H1 (cell line): ENCODE measurements around the gene SMIM35. TPM values are rescaled to one million over a fixed set of nuclear protein-coding genes. Genes with fewer than 3 reads are reported as not detected.

Experiments
- CTCF ChIA-PET: fragments of 300-600 bp; sonication (Branson Sonifier 250); formaldehyde crosslinking; loops from one replicate; lab custom pipeline; 2021; ENCODE audit not compliant: partially characterized antibody; lab: Charles Lee
- POLR2A ChIA-PET: fragments of 300-600 bp; sonication (Branson Sonifier 250); formaldehyde crosslinking; loops from one replicate; lab custom pipeline; 2021; ENCODE audit warnings: inconsistent platforms; ENCODE audit not compliant: partially characterized antibody; lab: Charles Lee
- DNase-seq, 2 experiments: peaks; one replicate each; pipeline versions ENCODE4 v3.0.0 to v3.0.0-alpha.2; 2010 to 2022; ENCODE audit warnings: low spot score in 2 of 2, low read depth in 1 of 2, mixed read lengths in 1 of 2
- FAIRE-seq: peaks from 2 replicates; lab custom pipeline; 2011; peaks lifted over from hg19 to GRCh38; lab: Jason Lieb, UNC
- H2AFZ ChIP-seq: 2 replicates; pipeline ENCODE4 v1.8.1; 2012; ENCODE audit warnings: low read length, inconsistent platforms
- H2AK5ac ChIP-seq: 2 replicates; pipeline ENCODE4 v1.6.1; 2013; ENCODE audit warnings: low read depth, low read length
- H2BK120ac ChIP-seq: replicated peaks from 2 replicates; pipeline ENCODE3; 2013; ENCODE audit warnings: low read depth, low read length, inconsistent platforms
- H2BK12ac ChIP-seq: 2 replicates; pipeline ENCODE4 v1.6.1; 2013; ENCODE audit warnings: low read depth, low read length
- H2BK15ac ChIP-seq: 2 replicates; pipeline ENCODE4 v1.6.1; 2013; ENCODE audit warnings: low read length
- H2BK20ac ChIP-seq: 2 replicates; pipeline ENCODE4 v1.6.1; 2013; ENCODE audit warnings: low read length
- H2BK5ac ChIP-seq: 2 replicates; pipeline ENCODE4 v1.6.1; 2013; ENCODE audit warnings: low read depth, low read length
- H3K14ac ChIP-seq: 2 replicates; pipeline ENCODE4 v1.6.1; 2013; ENCODE audit warnings: inconsistent platforms; ENCODE audit not compliant: insufficient read length
- H3K18ac ChIP-seq: 2 replicates; pipeline ENCODE4 v1.6.1; 2013; ENCODE audit warnings: low read length; ENCODE audit errors: extremely low read depth
- H3K23ac ChIP-seq: 2 replicates; pipeline ENCODE4 v1.6.1; 2013; ENCODE audit warnings: inconsistent platforms; ENCODE audit not compliant: insufficient read length
- H3K23me2 ChIP-seq: 2 replicates; pipeline ENCODE4 v1.6.1; 2013; ENCODE audit warnings: low read depth, low read length
- H3K27ac ChIP-seq: 2 replicates; pipeline ENCODE4 v1.6.1; 2011; ENCODE audit warnings: low read depth, low read length, inconsistent platforms
- H3K27me3 ChIP-seq, 4 experiments: replicated peaks in 1 of 4; 1 replicate in 1 of 4; 2 replicates in 3 of 4; pipeline versions ENCODE4 v1.6.1 to v1.8.1; 2011 to 2013; ENCODE audit warnings: low read length in 3 of 4, mild to moderate bottlenecking in 3 of 4, inconsistent platforms in 2 of 4, mixed read lengths in 2 of 4, moderate library complexity in 1 of 4; ENCODE audit not compliant: control insufficient read depth in 3 of 4, insufficient read depth in 3 of 4; ENCODE audit errors: extremely low read depth in 1 of 4
- H3K36me3 ChIP-seq, 4 experiments: 2 replicates each; pipeline versions ENCODE4 v1.6.1 to v1.8.1; 2011 to 2013; ENCODE audit warnings: mild to moderate bottlenecking in 4 of 4, low read length in 3 of 4, moderate library complexity in 2 of 4, control low read depth in 1 of 4, inconsistent platforms in 1 of 4; ENCODE audit not compliant: insufficient read depth in 4 of 4, control insufficient read depth in 2 of 4
- H3K4ac ChIP-seq: replicated peaks from 2 replicates; pipeline ENCODE3; 2013; ENCODE audit warnings: low read length, low read depth, mixed read lengths, inconsistent platforms; ENCODE audit not compliant: insufficient read length
- H3K4me1 ChIP-seq, 4 experiments: replicated peaks in 1 of 4; 1 replicate in 1 of 4; 2 replicates in 3 of 4; pipeline versions ENCODE4 v1.6.1 to v1.8.1; 2011 to 2013; ENCODE audit warnings: low read length in 3 of 4, inconsistent platforms in 2 of 4, mixed read lengths in 1 of 4; ENCODE audit not compliant: insufficient read depth in 4 of 4, control insufficient read depth in 3 of 4
- H3K4me2 ChIP-seq, 2 experiments: 2 replicates each; pipeline versions ENCODE4 v1.6.1 to v1.8.1; 2011 to 2013; ENCODE audit warnings: low read depth in 2 of 2, low read length in 2 of 2, control low read depth in 1 of 2, inconsistent platforms in 1 of 2, mild to moderate bottlenecking in 1 of 2; ENCODE audit not compliant: insufficient read depth in 1 of 2
- H3K4me3 ChIP-seq, 4 experiments: fragments of 200-600, 300-600 bp in 1 of 4; sonication (generic), shearing (Covaris generic), sonication (Bioruptor Twin) in 1 of 4; 2 replicates each; pipeline versions ENCODE4 v1.5.1 to v1.8.1; 2011 to 2016; ENCODE audit warnings: low read length in 4 of 4, low read depth in 3 of 4, control low read depth in 2 of 4, inconsistent platforms in 2 of 4, mild to moderate bottlenecking in 2 of 4, mixed read lengths in 1 of 4, moderate library complexity in 1 of 4; ENCODE audit not compliant: insufficient read depth in 2 of 4; ENCODE audit errors: extremely low read depth in 1 of 4
- H3K56ac ChIP-seq: replicated peaks from 2 replicates; pipeline ENCODE3; 2013; ENCODE audit warnings: low read depth, mild to moderate bottlenecking, mixed read lengths, low read length, inconsistent platforms; ENCODE audit not compliant: insufficient read length
- H3K79me1 ChIP-seq: 2 replicates; pipeline ENCODE4 v1.6.1; 2013; ENCODE audit warnings: low read depth, low read length, control low read depth
- H3K79me2 ChIP-seq, 2 experiments: 2 replicates each; pipeline versions ENCODE4 v1.6.1 to v1.8.1; 2012 to 2013; ENCODE audit warnings: low read length in 2 of 2, mild to moderate bottlenecking in 2 of 2, inconsistent platforms in 1 of 2; ENCODE audit not compliant: insufficient read depth in 2 of 2, control insufficient read depth in 1 of 2
- H3K9ac ChIP-seq, 4 experiments: replicated peaks in 1 of 4; 1 replicate in 1 of 4; 2 replicates in 3 of 4; pipeline versions ENCODE4 v1.6.1 to v1.8.1; 2011 to 2013; ENCODE audit warnings: low read depth in 3 of 4, low read length in 3 of 4, control low read depth in 2 of 4, mild to moderate bottlenecking in 2 of 4, moderate library complexity in 2 of 4, inconsistent platforms in 1 of 4; ENCODE audit errors: extremely low read depth in 1 of 4
- H3K9me3 ChIP-seq, 2 experiments: 2 replicates each; pipeline versions ENCODE4 v1.6.1 to v1.8.1; 2012 to 2013; ENCODE audit warnings: mild to moderate bottlenecking in 2 of 2, moderate library complexity in 2 of 2, control low read depth in 1 of 2, inconsistent platforms in 1 of 2, low read depth in 1 of 2, low read length in 1 of 2, mixed read lengths in 1 of 2; ENCODE audit not compliant: insufficient read depth in 2 of 2
- H4K20me1 ChIP-seq, 2 experiments: replicated peaks in 1 of 2; 2 replicates each; pipeline versions ENCODE3 to v1.8.1; 2011 to 2013; ENCODE audit warnings: inconsistent platforms in 2 of 2, low read length in 2 of 2, mild to moderate bottlenecking in 1 of 2; ENCODE audit not compliant: insufficient read depth in 2 of 2, control insufficient read depth in 1 of 2
- H4K5ac ChIP-seq: 2 replicates; pipeline ENCODE4 v1.6.1; 2013; ENCODE audit warnings: low read length, low read depth, mixed read lengths, inconsistent platforms; ENCODE audit not compliant: insufficient read length
- H4K8ac ChIP-seq: 2 replicates; pipeline ENCODE4 v1.8.0; 2013; ENCODE audit warnings: mild to moderate bottlenecking, moderate library complexity, low read length, inconsistent platforms; ENCODE audit not compliant: insufficient read depth; ENCODE audit errors: extremely low read depth
- H4K91ac ChIP-seq: replicated peaks from 2 replicates; pipeline ENCODE3; 2013; ENCODE audit warnings: low read length, mixed read lengths, inconsistent platforms; ENCODE audit not compliant: insufficient read length
- ATF2 ChIP-seq: IDR thresholded peaks from 2 replicates; pipeline ENCODE4 v1.6.1; 2012; ENCODE audit warnings: low read length, inconsistent platforms
- E2F6 ChIP-seq: IDR thresholded peaks from 2 replicates; pipeline ENCODE4 v1.6.1; 2012; ENCODE audit warnings: inconsistent platforms
- JUN ChIP-seq: IDR thresholded peaks from 2 replicates; pipeline ENCODE4 v1.6.1; 2011; ENCODE audit warnings: low read depth, mild to moderate bottlenecking, improper control_type of control experiment, low read length
- RAD21 ChIP-seq, 2 experiments: IDR thresholded peaks in 1 of 2; conservative IDR thresholded peaks in 1 of 2; 2 replicates each; pipeline ENCODE4 v1.6.1; 2011; ENCODE audit warnings: low read depth in 2 of 2, low read length in 2 of 2, improper control_type of control experiment in 1 of 2, inconsistent platforms in 1 of 2, mild to moderate bottlenecking in 1 of 2, moderate library complexity in 1 of 2
- RBBP5 ChIP-seq: IDR thresholded peaks from 2 replicates; pipeline ENCODE4 v1.7.1; 2012; ENCODE audit warnings: low read depth, mild to moderate bottlenecking, inconsistent platforms, low read length, moderate library complexity, borderline replicate concordance
- SIRT6 ChIP-seq: IDR thresholded peaks from one replicate; pipeline ENCODE4 v1.7.1; 2012; ENCODE audit warnings: low read length, inconsistent platforms
- SRF ChIP-seq: IDR thresholded peaks from 2 replicates; pipeline ENCODE4 v1.6.1; 2011; ENCODE audit warnings: mild to moderate bottlenecking, low read depth, low read length, moderate library complexity
- WGBS, 2 experiments: shearing (Covaris generic) in 1 of 2; methylation state at CpG; one replicate each; pipeline versions ENCODE4 v1.1.6 to v1.1.7; 2013 to 2015; ENCODE audit warnings: low lambda C conversion rate in 2 of 2, mixed read lengths in 2 of 2, inconsistent platforms in 1 of 2, low coverage in 1 of 2, missing lambda C conversion rate in 1 of 2; ENCODE audit not compliant: insufficient replicate concordance in 2 of 2, insufficient coverage in 1 of 2, insufficient read length in 1 of 2; ENCODE audit errors: extremely low coverage in 1 of 2, missing lambda C conversion rate in 1 of 2; 5-methylcytosine and 5-hydroxymethylcytosine counted together
- polyA plus RNA-seq, 7 experiments: library from polyadenylated mRNA; depleted of rRNA in 3 of 7; stranded (reverse) in 5 of 7; unstranded in 2 of 7; fragments of >200 nt in 5 of 7; fragments of 200-250 nt in 2 of 7; gene quantifications; 1 replicate in 5 of 7; 2 replicates in 1 of 7; 4 replicates in 1 of 7; pipeline versions ENCODE4 v1.2.1 to v1.2.3, GENCODE V29; 2011 to 2013; ENCODE audit warnings: missing spikeins in 2 of 7, mixed read lengths in 2 of 7
- total RNA-seq: library from RNA; stranded (reverse); fragmentation: NEBNext Ultra II Directional; extraction: Animal tissue kit (Norgen Biotek cat#: 25700); gene quantifications from 2 replicates; pipeline ENCODE4 v1.2.1, GENCODE V29; 2021
- TF ChIP-seq, protein P1 (sequence below), 3 experiments: IDR thresholded peaks; 1 replicate in 2 of 3; 2 replicates in 1 of 3; pipeline versions ENCODE4 v1.5.1 to v1.6.1; 2011; ENCODE audit warnings: low read length in 3 of 3, mild to moderate bottlenecking in 3 of 3, inconsistent platforms in 2 of 3, low read depth in 1 of 3, moderate library complexity in 1 of 3; ENCODE audit not compliant: insufficient read depth in 1 of 3; ENCODE audit errors: control extremely low read depth in 1 of 3

SMIM35 gene
- total and polyA plus RNA-seq, 2 of the 8 experiments (the other 6 are each of a cell fraction or from before 2014, with no cell fraction given) = not detected

DNA sequence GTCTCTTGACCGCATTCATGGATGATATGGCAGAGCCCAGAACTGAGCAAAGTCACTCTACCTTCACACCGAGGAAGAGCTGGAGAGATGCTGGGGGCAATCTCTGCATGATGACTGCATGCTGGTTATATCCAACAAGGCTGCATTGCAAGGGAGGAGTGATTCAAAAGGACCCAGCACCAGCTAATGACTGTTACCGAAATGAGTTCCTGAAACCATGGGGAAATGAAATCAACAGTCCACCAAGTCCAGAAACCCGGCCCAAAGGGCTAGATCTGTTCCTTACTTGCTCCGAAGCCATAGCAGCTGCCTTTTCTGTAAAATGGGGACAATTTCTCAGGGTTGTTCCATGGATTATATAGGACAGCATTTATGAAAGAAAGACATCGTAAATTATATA, 1.2 kb upstream of the SMIM35 start:
- Histone ChIP-seq H3K4me3 (no peak overlapping the region), H3K27me3 (no peaks in the 10 kb centered on the region), H3K27ac (no peak overlapping the region), H2BK5ac (no peak overlapping the region), H4K91ac (no peak overlapping the region), H3K18ac (no peak overlapping the region), H3K4ac (no peak overlapping the region), H2BK20ac (no peak overlapping the region), H3K4me1 (peaks cover 2 to 3% (median 2%) of the 10 kb centered on the region in 4 experiments; a peak in 4 of 7 replicates), H4K8ac (no peak overlapping the region), H2BK15ac (no peak overlapping the region), H3K79me1 (no peaks in the 10 kb centered on the region), H3K79me2 (no peaks in the 10 kb centered on the region), H3K23me2 (peaks cover 2% of the 10 kb centered on the region; the same call in 1 of the 2 replicates), H4K5ac (no peak overlapping the region), H4K20me1 (no peaks in the 10 kb centered on the region), H2BK120ac (no peak overlapping the region), H3K36me3 (no peaks in the 10 kb centered on the region), H2BK12ac (no peak overlapping the region), H2AK5ac (no peak overlapping the region), H3K56ac (no peak overlapping the region), H3K9ac (no peak overlapping the region), H3K14ac (no peak overlapping the region), H3K23ac (no peak overlapping the region), H3K9me3 (peaks cover 8 to 21% of the 10 kb centered on the region in 2 experiments; a peak in 3 of 4 replicates), H3K4me2 (no peak overlapping the region), H2AFZ (no peak overlapping the region)
- FAIRE-seq (no peak), DNase-seq (no peak)
- ChIA-PET CTCF (interaction anchor here (0.6 kb wide), 1 partner anchor 227 kb away, joined by 3 read pairs; no protein-coding TSS in a partner anchor), POLR2A (no interaction called here)
- WGBS, 2 experiments = 97% methylated on average over 6 of the region's 6 CpGs; no CpG with 5 or more reads in 1 of the 2 experiments
- TF ChIP-seq JUN (no peak), E2F6 (no peak), RBBP5 (no peak), SIRT6 (no peak), ATF2 (no peak), SRF (no peak), RAD21 (IDR thresholded peaks at IDR 0.05 in 1 of 2, conservative IDR thresholded peaks at IDR 0.05 in 1 of 2; ENCODE audit: low read depth in 2 of 2, low read length in 2 of 2) (no peak)
- TF ChIP-seq, protein P1, sequence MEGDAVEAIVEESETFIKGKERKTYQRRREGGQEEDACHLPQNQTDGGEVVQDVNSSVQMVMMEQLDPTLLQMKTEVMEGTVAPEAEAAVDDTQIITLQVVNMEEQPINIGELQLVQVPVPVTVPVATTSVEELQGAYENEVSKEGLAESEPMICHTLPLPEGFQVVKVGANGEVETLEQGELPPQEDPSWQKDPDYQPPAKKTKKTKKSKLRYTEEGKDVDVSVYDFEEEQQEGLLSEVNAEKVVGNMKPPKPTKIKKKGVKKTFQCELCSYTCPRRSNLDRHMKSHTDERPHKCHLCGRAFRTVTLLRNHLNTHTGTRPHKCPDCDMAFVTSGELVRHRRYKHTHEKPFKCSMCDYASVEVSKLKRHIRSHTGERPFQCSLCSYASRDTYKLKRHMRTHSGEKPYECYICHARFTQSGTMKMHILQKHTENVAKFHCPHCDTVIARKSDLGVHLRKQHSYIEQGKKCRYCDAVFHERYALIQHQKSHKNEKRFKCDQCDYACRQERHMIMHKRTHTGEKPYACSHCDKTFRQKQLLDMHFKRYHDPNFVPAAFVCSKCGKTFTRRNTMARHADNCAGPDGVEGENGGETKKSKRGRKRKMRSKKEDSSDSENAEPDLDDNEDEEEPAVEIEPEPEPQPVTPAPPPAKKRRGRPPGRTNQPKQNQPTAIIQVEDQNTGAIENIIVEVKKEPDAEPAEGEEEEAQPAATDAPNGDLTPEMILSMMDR (IDR thresholded peaks at IDR 0.05; ENCODE audit: control extremely low read depth in 1 of 3, insufficient read depth in 1 of 3, low read depth in 1 of 3, low read length in 3 of 3) = no peak
